Activated naive CD8-positive, alpha-beta T cell (primary cell): ENCODE results near the gene HOXD8.

ENCODE experiments used
- H3K27ac Mint-ChIP-seq: one replicate; pipeline ENCODE4 v1.8.0; 2021; ENCODE audit warnings: mixed read lengths
- H3K27me3 Mint-ChIP-seq: one replicate; pipeline ENCODE4 v1.8.0; 2021; ENCODE audit warnings: mixed read lengths
- H3K36me3 Mint-ChIP-seq: one replicate; pipeline ENCODE4 v1.8.0; 2021; ENCODE audit warnings: mixed read lengths
- H3K4me1 Mint-ChIP-seq: one replicate; pipeline ENCODE4 v1.8.0; 2021; ENCODE audit warnings: low read depth, mixed read lengths
- H3K4me3 Mint-ChIP-seq: one replicate; pipeline ENCODE4 v1.8.0; 2021; ENCODE audit warnings: mild to moderate bottlenecking, mixed read lengths
- H3K9me3 Mint-ChIP-seq: one replicate; pipeline ENCODE4 v1.8.0; 2021; ENCODE audit warnings: low read depth, mixed read lengths

Gene HOXD8

DNA sequence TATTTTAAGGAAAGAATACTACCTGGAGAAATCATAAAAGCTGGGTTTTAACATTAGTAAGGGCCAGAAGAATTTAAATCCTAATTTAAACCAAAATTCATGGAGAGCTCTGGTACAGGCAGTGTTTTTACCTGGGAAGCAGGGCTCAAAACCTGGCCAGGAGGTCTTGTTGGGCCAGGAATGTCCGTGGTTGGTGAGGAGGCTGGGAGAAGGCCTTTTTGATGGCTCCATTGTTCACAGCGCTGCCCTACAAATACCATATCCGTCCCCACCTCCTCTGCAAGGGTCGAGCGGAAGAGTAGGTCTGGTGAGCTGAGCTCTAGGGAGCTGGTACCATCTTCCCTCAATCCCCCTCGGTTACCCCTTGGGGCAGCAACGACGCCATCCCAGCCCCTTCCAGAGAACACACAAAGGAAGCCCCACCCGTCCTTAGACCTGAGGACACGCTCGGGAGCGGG, 48.1 kb downstream of the HOXD8 start:
- H3K4me1 Mint-ChIP-seq = peaks cover 22% of the 10 kb centered on the region
- no peaks in the 10 kb centered on the region for H3K9me3 Mint-ChIP-seq
- H3K27me3 Mint-ChIP-seq = peaks cover 60% of the 10 kb centered on the region
- H3K4me3 Mint-ChIP-seq = peak overlapping the region; percentile 6
- H3K27ac Mint-ChIP-seq = no peak overlapping the region
- H3K36me3 Mint-ChIP-seq = no peaks in the 10 kb centered on the region

GRCh38 chr2:176178038-176178756, 48.7 kb downstream of the HOXD8 start:
- Mint-ChIP-seq H3K27ac (no peak overlapping the region), H3K4me1 (peaks cover 18% of the 10 kb centered on the region), H3K36me3 (no peaks in the 10 kb centered on the region), H3K9me3 (no peaks in the 10 kb centered on the region), H3K27me3 (peaks cover 57% of the 10 kb centered on the region), H3K4me3 (peak overlapping the region; percentile 48)

GRCh38 chr2:176178757-176179295, 49.3 kb downstream of the HOXD8 start:
- peaks cover 13% of the 10 kb centered on the region for H3K4me1 Mint-ChIP-seq
- no peaks in the 10 kb centered on the region for H3K36me3 Mint-ChIP-seq
- H3K4me3 Mint-ChIP-seq = peak overlapping the region; percentile 28
- no peaks in the 10 kb centered on the region for H3K9me3 Mint-ChIP-seq
- H3K27me3 Mint-ChIP-seq = peaks cover 53% of the 10 kb centered on the region
- no peak overlapping the region for H3K27ac Mint-ChIP-seq

DNA sequence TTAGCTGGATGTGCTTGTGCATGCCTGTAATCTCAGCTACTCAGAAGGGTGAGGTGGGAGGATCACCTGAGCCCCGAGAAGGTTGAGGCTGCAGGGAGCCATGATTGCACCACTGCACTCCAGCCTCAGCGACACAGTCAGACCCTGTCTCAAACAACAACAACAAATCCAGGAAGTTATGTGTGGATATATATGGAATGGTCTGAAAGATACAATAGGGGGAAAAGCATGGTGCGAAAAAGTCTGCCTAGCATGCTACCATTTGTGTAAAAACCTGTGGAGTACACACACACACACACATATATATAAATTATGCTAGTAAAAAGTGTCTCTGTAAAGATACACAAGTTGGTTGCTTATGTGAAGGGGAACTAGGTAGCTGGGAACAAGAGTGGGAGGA, 52.0 kb downstream of the HOXD8 start:
- no peaks in the 10 kb centered on the region for H3K36me3 Mint-ChIP-seq
- H3K4me3 Mint-ChIP-seq = no peak overlapping the region
- no peak overlapping the region for H3K27ac Mint-ChIP-seq
- no peaks in the 10 kb centered on the region for H3K9me3 Mint-ChIP-seq
- peaks cover 4% of the 10 kb centered on the region for H3K4me1 Mint-ChIP-seq
- H3K27me3 Mint-ChIP-seq = peaks cover 50% of the 10 kb centered on the region
